ENCODE results near the gene RANBP6.

- TF ChIP-seq POLR2A (IDR thresholded peaks at IDR 0.05) (no peak), POLR2AphosphoS5 (IDR thresholded peaks at IDR 0.05) (no peak), CTCF (IDR thresholded peaks at IDR 0.05) (no peak)
Measured at GRCh38 chr9:6047020-6047419, 31.6 kb upstream of the RANBP6 start.

All from sigmoid colon (tissue), 4 donors.